SK-N-DZ (cell line): ENCODE data around the gene MEIS1.

Source experiments
- DNase-seq: peaks from one replicate; pipeline ENCODE4 v3.0.0-alpha.2; 2015; ENCODE audit warnings: low spot score

MEIS1 gene

DNA sequence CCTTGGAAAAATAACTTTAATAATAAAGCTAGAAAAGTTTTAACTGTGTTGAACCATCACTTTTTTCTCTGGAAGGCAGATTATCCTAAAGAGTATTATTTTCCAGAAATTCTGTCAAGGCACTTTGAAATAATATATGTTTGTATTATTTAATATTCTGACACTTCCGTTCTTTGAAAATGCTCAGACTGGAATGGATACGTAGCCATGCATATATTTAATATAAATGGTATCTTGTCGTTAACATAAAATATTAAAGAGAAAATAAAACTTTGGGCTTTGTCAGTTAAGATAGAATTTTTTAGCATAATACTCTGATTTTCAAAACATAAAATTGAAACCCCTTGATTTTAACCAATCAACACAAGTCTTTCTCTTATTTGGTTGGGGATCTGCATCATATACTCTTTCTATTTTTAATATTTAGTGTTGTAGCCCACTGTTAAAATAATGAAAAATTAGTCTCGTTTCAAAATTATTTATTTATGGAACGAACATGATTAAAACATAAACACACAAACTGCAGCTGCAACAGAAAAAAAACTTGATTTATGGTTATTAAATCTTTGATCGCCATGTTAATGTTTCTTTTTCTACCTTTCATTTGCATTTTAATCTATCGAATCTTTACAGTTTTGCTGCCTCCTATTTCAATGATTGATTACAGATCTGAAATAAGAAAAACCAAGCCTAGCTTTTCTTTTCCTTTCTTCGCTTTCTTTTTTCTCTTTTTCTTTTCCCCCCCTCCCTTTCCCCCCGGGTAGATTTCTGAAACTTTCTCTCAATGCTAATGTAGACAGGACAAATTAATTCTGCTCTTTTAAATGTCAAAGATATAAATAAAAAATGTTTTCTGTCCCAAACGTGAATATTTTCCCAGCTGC, 145.5 kb downstream of the MEIS1 start:
- DNase-seq = no peak

DNA sequence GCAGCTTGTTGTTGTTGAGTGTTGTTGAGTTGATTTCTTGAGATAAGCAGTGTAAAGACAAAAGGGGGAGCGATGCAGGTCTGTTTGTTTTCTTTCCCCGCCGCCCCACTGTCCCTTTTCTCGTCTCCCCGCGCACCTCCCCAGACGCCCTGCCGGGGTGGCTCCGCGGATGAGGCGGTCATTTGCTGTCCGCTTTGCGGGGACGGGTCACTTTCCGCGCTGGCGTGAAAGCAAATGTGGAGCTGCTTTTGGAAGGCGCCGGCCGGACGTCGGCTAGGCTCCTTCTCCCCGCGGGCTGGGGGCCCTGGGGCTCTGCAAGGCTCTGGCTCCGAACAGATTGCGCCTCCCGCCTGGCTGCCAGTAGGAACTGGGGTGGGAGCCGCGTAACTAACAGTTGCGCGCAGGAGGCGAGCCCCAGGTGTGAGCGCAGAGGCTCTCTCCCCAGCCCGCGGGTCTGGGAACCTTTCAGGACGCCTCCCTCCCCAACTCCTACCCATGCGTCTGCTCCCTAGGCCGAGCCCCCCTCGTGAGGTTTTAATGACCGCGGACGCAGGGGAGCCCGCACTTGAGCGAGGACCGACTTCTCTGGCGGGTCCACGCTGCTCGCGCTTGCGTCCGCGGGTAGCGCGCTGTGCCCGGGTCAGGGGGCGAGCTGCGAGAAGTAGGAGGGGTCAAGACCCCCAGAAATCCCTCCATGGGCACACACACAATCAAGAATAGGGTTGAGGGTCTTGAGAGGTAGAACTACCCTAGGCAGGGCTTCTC, 146.6 kb downstream of the MEIS1 start:
- DNase-seq = no peak

- no peak for DNase-seq
These were observed 147.4 kb downstream of the MEIS1 start for GRCh38 chr2:66582104-66582986.

DNA sequence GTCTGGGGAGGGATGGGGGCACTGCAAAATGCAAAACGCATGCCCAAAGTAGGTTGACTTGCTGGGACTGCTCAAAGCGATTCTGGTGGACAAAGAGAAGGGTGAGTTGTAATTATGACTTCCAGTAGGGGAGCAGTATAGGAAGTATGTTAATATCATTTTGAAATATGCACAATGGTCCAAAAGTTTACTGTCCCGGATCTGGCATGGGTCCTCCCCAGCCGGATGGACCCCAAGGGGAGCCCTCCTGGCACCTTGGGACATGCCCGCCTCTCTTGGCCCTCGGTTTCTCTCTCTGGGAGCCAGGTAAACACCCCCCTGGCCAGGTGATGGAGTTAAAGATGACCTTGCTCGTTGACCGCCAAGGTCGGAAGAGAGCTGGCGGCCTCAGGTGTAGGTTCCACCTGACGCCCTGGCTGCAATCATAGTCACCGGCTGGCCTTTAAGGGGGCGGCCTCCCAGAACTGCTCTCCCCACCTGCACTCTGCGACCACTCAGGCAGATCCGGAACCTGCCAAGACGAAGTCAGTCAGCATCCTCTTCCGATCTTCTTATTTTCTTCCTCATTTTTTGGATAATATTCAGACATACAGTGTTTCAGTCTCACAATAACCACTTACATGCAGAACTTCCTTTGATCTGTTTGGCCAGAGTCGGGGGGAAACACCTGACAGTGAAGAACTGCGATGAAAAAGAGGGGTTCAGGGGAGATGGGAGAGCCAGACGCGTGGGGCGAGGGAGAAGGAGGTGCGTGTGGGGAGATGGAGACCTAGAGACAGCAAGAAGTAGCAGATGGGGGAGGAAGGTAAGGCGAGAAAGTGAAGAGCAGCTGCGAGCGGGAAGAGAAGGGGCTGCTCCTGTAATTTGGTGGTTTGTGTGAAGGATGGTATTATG, 148.3 kb downstream of the MEIS1 start:
- DNase-seq = no peak

- DNase-seq = no peak
These were observed 149.0 kb downstream of the MEIS1 start for GRCh38 chr2:66583881-66584280.

DNA sequence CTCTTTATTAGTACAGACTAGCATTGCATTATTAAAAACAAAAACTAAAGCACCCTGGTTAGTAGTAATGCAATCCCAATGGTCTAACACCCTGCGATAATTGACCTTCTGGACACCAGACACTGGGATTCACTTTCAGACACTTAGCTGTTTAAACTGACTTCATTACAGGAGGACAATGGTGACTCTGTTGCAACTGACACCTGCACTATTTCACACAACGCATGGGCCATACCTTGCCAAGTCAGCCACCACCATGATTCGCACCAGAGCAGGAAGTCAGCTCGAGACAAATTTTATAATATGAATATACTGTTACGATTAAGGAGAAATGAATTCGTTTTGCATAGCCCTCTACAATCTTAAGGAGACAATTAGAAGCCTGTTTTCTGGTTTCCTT, 150.7 kb downstream of the MEIS1 start:
- DNase-seq = no peak

DNA sequence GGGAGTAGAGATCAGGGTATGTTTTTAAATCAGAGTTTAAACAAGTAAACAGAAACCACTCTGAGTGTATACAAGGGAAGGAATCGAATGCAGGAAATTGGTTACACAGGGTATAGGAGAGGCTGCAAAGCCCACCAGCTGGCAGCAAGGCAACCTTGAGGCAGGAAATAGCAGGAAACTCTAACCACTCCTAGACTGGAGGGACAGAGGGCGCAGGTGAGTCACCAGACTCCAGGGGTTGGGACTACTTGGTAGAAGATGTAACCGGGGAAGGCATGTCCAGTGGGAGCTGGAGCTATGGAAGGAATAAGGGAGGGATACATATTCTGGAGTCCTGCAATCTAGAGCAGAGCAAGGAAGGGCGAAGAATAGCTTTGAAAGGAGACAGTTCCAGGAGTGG, 152.3 kb downstream of the MEIS1 start:
- peak; percentile 56 for DNase-seq

DNA sequence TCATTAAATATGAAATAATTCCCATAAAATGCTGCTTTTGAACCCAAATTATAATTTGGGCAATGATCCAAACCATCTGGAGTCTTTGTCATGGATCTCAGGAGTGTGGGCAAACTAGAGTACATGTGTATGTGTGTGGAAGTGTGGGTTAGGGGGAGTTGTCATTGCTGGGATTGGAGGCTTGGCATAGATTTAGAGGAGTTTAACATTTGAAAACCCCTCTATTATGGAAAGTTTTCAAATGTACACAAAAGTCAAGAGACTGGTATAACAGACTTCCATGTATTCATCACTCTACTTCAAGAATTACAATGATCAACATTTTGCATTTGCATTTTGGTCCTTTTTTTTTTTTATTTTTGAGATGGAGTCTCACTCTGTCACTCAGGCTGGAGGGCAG, 159.1 kb downstream of the MEIS1 start:
- DNase-seq = no peak

DNA sequence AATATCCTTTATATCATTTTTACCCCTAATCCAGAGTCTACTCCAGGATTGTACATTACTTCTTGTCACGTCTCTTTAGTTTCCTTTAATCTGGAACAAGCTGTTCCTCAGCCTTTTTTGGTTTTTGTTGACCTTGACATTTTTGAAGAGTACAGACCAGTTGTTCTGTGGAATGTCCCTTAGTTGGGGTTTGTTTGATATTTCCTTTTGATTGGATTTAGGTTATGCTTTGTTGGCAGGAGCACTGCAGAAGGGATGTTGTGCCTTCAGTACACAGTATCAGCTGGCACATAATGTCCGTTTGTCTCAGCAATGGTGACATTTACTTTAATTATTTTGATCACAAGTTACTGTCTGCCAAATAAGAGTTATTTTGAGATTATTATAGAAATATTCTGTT, 160.6 kb downstream of the MEIS1 start:
- DNase-seq = no peak

GRCh38 chr2:66596256-66596655, 161.3 kb downstream of the MEIS1 start:
- no peak for DNase-seq

GRCh38 chr2:66601624-66602023, 166.7 kb downstream of the MEIS1 start:
- no peak for DNase-seq

DNA sequence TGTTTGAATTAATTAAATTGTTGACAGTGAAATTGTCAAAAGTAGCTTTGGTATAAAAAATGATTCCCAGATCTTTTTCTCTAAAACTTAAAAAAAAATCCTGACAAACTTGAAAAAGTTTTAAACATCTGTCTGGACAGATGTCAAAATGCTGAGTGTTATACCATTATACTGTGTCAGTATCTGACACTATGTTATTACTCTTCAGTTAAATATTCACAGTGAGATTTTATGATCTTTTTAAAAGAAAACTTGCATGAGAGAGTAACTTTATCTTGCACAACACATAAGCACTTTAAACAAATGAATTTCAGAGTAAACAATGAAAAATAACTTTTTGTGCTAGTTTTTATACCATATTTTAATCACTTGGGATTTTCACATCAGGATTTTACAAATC, 167.4 kb downstream of the MEIS1 start:
- DNase-seq = no peak

- no peak for DNase-seq
These were observed 169.4 kb downstream of the MEIS1 start for GRCh38 chr2:66604326-66604725.

DNA sequence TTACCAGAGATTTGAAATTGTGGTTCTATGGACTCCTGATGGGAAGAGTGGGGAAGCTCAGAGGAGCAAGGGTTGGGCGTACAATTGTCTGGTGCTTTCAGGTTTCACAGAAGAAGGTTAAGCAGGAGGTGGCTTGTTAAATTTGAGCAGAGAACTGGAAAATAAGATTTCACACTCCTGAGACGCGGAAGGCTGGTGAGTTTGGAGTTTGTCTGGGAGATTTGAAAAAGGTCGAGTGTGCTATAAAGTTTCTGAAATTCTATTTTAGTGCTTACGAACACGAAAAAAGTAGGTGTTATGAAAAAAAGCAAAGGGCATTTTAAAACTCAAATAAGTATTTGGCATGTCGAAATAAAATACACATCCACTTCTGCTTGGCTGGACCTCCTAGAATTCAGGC, 170.1 kb downstream of the MEIS1 start:
- no peak for DNase-seq

GRCh38 chr2:66607152-66607551, 172.2 kb downstream of the MEIS1 start:
- no peak for DNase-seq
